Chondrocyte (in vitro differentiated cells): ENCODE data around the gene ANOS1. TPM values are rescaled to one million over a fixed set of nuclear protein-coding genes. Genes with fewer than 3 reads are reported as not detected.

Experiments used
- DNase-seq: peaks from one replicate; pipeline ENCODE4 v3.0.0; 2021; ENCODE audit warnings: mixed read lengths, low spot score
- H3K27ac Mint-ChIP-seq: one replicate; pipeline ENCODE4 v1.8.0; 2021; ENCODE audit warnings: mild to moderate bottlenecking, moderate library complexity, mixed read lengths; ENCODE audit not compliant: unreplicated experiment
- H3K27me3 Mint-ChIP-seq: 2 replicates; pipeline ENCODE4 v1.8.0; 2021; ENCODE audit warnings: low read depth, mixed read lengths
- H3K36me3 Mint-ChIP-seq: 2 replicates; pipeline ENCODE4 v1.8.0; 2021; ENCODE audit warnings: low read depth, mixed read lengths
- H3K4me1 Mint-ChIP-seq: 2 replicates; pipeline ENCODE4 v1.8.0; 2021; ENCODE audit warnings: low read depth, mild to moderate bottlenecking, mixed read lengths
- H3K4me3 Mint-ChIP-seq: one replicate; pipeline ENCODE4 v1.8.0; 2021; ENCODE audit warnings: mild to moderate bottlenecking, moderate library complexity, mixed read lengths; ENCODE audit not compliant: unreplicated experiment
- H3K9me3 Mint-ChIP-seq: 2 replicates; pipeline ENCODE4 v1.8.0; 2021; ENCODE audit warnings: low read depth, mixed read lengths
- total RNA-seq: library from RNA; stranded (reverse); gene quantifications from 3 replicates; pipeline ENCODE4 v1.2.1, GENCODE V29; 2021
- TF ChIP-seq, protein P1 (sequence below): fragments of 200-600 bp; sonication (generic); IDR thresholded peaks from 2 replicates; pipeline ENCODE4 v1.5.0; 2021; ENCODE audit warnings: antibody characterized with exemption, mild to moderate bottlenecking, moderate library complexity

The ANOS1 gene
- total RNA-seq, 1 donor from 2014 or later: 22.3 TPM

DNA sequence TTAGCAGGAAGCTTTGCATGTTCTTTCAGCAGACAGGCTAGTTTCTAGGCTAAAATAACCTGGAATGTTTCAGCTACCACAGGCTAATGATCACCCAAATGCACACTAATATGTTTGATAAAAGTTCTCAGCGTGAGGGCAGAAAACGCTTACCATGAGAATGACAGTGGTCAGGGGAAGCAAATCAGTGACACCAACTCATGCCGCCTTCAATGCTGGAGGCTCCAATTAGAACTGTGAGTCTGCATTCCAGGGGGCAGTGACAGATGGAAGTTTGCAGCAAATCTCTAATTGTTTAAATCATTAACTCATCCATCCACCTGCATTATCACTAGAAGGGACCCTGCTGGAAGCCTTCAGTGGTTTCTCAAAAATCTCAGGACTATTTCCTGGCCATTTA lies 43.2 kb downstream of the ANOS1 start:
- Mint-ChIP-seq H3K27ac (no peak overlapping the region), H3K4me3 (no peak overlapping the region)

DNA sequence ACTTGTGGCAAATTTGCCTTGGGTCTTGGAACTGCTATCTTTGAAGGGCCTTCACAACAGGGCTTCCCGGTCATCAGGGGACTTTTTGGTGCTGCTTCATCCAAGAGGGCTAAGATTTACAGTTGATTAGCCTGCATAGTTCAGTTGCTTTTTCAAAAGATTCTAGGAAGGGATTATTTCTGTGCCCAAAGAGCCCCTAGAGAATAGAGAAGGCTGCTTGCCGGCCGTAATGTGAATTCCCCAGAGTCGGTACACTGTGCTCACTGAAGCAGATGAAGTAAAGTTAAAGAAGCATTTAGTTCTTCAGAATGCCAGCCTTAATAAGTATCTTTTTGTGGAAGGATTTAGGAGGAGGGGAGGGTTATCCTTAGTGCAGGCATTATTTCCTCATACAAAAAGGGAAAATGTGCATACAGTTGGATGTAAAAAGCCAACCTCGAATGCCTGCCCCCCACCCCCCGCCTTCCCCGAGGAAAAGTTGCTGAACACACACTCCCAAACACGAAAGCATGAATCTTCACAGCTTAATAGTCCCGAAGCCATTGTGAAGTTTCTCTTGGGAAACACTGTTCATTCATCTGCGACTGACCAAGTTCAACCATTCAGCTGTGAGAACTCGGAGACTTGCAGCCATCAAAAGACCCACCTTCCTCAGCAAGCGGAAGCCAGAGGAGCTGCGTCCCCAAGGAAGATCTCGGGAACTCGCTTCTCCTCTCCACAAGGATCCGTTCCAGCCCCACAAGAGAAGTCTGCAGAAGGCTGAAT lies 47.6 kb downstream of the ANOS1 start:
- TF ChIP-seq, protein P1, sequence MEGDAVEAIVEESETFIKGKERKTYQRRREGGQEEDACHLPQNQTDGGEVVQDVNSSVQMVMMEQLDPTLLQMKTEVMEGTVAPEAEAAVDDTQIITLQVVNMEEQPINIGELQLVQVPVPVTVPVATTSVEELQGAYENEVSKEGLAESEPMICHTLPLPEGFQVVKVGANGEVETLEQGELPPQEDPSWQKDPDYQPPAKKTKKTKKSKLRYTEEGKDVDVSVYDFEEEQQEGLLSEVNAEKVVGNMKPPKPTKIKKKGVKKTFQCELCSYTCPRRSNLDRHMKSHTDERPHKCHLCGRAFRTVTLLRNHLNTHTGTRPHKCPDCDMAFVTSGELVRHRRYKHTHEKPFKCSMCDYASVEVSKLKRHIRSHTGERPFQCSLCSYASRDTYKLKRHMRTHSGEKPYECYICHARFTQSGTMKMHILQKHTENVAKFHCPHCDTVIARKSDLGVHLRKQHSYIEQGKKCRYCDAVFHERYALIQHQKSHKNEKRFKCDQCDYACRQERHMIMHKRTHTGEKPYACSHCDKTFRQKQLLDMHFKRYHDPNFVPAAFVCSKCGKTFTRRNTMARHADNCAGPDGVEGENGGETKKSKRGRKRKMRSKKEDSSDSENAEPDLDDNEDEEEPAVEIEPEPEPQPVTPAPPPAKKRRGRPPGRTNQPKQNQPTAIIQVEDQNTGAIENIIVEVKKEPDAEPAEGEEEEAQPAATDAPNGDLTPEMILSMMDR: no peak
- Mint-ChIP-seq H3K27me3 (peaks cover 6% of the 10 kb centered on the region), H3K4me1 (no peaks in the 10 kb centered on the region), H3K36me3 (no peaks in the 10 kb centered on the region), H3K27ac (no peak overlapping the region), H3K4me3 (no peak overlapping the region), H3K9me3 (peaks cover 2% of the 10 kb centered on the region)
- DNase-seq: no peak

More for the DNA sequence above, 43.2 kb downstream of the ANOS1 start:
- peaks cover 3% of the 10 kb centered on the region for H3K9me3 Mint-ChIP-seq
- TF ChIP-seq, protein P1: no peak
- H3K36me3 Mint-ChIP-seq: no peaks in the 10 kb centered on the region
- DNase-seq: no peak
- peaks cover 12% of the 10 kb centered on the region for H3K4me1 Mint-ChIP-seq
- H3K27me3 Mint-ChIP-seq: peaks cover 6% of the 10 kb centered on the region

DNA sequence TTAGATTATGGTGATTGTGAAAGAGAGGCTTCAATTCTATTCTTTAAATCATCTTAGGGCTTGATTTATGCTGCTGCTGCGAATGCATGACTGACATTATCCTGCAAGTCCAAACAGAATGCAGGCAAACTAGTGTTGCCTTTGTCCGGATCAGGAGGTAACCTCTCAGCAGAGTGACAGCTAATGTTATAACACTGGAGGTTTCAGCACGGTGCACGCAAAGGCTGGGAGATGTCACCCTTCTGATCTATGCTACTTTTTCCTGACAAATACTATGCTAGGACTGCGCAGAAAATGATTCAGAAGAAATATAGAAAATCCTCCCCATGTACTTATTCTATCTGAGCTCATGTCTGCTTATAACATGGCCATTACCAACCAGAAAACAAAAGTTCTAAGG lies 48.2 kb downstream of the ANOS1 start:
- no peaks in the 10 kb centered on the region for H3K36me3 Mint-ChIP-seq
- no peak overlapping the region for H3K27ac Mint-ChIP-seq
- peaks cover 4% of the 10 kb centered on the region for H3K27me3 Mint-ChIP-seq
- no peak for DNase-seq
- TF ChIP-seq, protein P1: no peak
- H3K4me1 Mint-ChIP-seq: no peaks in the 10 kb centered on the region
- H3K9me3 Mint-ChIP-seq: peaks cover 2% of the 10 kb centered on the region
- no peak overlapping the region for H3K4me3 Mint-ChIP-seq

DNA sequence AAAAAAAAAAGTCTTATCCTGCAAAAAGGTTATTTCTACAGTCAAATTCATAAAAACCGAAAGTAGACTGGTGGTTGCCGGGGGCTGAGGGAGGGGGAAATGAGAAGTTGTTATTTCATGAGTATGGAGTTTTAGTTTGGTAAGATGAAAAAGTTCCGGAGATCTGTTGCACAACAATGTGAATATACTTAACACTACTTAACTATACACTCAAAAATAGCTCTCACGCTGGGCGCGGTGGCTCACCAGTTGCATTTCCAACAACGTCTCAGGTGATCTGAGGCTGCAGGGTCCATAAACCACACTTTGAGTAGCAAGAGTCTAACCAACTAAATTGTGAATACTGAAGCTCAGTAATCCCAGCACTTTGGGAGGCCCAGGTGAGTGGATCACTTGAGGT lies 52.4 kb downstream of the ANOS1 start:
- Mint-ChIP-seq H3K4me3 (no peak overlapping the region), H3K4me1 (no peaks in the 10 kb centered on the region), H3K27ac (no peak overlapping the region), H3K9me3 (peaks cover 2% of the 10 kb centered on the region), H3K36me3 (no peaks in the 10 kb centered on the region), H3K27me3 (no peaks in the 10 kb centered on the region)
- TF ChIP-seq, protein P1: no peak
- DNase-seq: no peak

DNA sequence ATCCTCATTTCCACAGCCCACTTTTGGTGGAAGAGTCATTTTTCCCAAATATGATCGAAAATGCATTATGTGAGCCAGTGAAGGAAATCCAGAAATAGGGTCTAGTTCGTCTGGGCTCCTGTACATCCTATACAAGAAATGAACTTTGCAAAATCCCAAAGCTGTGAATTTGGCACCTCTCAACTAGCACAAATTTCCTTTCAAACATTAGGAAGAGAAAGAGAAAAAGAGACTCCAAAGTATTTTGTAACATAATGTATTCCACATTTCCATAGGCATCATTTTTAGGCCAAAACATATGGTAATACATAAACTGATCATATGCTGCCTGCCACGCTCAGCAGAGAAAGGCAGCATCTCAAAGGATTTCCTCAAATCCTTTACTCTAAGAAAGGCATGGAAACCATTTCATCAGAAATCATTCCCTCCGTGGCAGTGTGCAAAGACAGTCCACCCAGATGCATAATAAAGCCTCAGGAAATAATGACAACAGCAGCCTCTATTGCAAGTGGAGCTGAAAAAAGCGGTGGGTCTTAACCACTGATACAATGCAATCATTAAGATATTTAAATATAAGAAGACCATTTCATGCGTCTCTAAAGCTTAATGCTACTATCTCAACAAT lies 56.8 kb downstream of the ANOS1 start:
- Mint-ChIP-seq H3K36me3 (no peaks in the 10 kb centered on the region), H3K4me1 (no peaks in the 10 kb centered on the region), H3K27me3 (no peaks in the 10 kb centered on the region), H3K9me3 (no peaks in the 10 kb centered on the region), H3K4me3 (no peak overlapping the region), H3K27ac (no peak overlapping the region)
- TF ChIP-seq, protein P1: no peak
- DNase-seq: no peak
